HCT116 (cell line): ENCODE data around the gene ZNF653. TPM values are rescaled to one million over a fixed set of nuclear protein-coding genes. Genes with fewer than 3 reads are reported as not detected.

Source experiments
- ATAC-seq: fragments of 200-7000 bp; cut with Tn5 transposase; 2 replicates; pipeline ENCODE4 v1.9.1; 2020; ENCODE audit warnings: mild to moderate bottlenecking, moderate library complexity
- BruUV-seq: library from RNA; stranded (reverse); fragments of 400-500 nt; replicated peaks from 2 replicates; lab custom pipeline; 2021; lab: Mats Ljungman, UMichigan
- CTCF ChIA-PET: fragments of 300-600 bp; sonication (Branson Sonifier 250); formaldehyde crosslinking; loops from one replicate; lab custom pipeline; 2021; ENCODE audit warnings: antibody characterized with exemption; lab: Charles Lee
- POLR2A ChIA-PET: fragments of 300-600, 350-600 bp; sonication (Branson Sonifier 250); formaldehyde crosslinking; loops from one replicate; lab custom pipeline; 2021; ENCODE audit warnings: antibody characterized with exemption; lab: Charles Lee
- RAD21 ChIA-PET, 2 experiments: fragments of 300-600 bp; sonication (Branson Sonifier 250); formaldehyde crosslinking; loops; one replicate each; lab custom pipeline; 2023; ENCODE audit warnings: low total read pairs in 2 of 2; ENCODE audit not compliant: uncharacterized antibody in 2 of 2, unreplicated experiment in 2 of 2, low non-redundant PET in 1 of 2; lab: Charles Lee
- DNase-seq: peaks from one replicate; pipeline ENCODE4 v3.0.0-alpha.2; 2010; ENCODE audit warnings: low read depth, low spot score
- H2AFZ ChIP-seq: fragments of 200-600 bp; shearing (Covaris generic), sonication (generic); 2 replicates; pipeline ENCODE4 v1.6.1; 2017; ENCODE audit warnings: low read depth, mixed run types, mixed read lengths, antibody characterized with exemption, low read length; ENCODE audit not compliant: poor library complexity, severe bottlenecking
- H3K27ac ChIP-seq: 2 replicates; pipeline ENCODE4 v1.5.1; 2012; ENCODE audit warnings: low read depth, low read length
- H3K27me3 ChIP-seq: fragments of 200-600 bp; sonication (generic); 2 replicates; pipeline ENCODE4 v1.6.1; 2016; ENCODE audit warnings: mixed run types, low read length, mixed read lengths; ENCODE audit not compliant: insufficient read depth
- H3K36me3 ChIP-seq, 2 experiments: fragments of 200-500 bp in 1 of 2; fragments of 200-600 bp in 1 of 2; sonication (Bioruptor generic) in 1 of 2; sonication (generic) in 1 of 2; 2 replicates each; pipeline versions ENCODE4 v1.5.1 to v1.6.1; 2014 to 2016; ENCODE audit warnings: low read length in 2 of 2, inconsistent platforms in 1 of 2, mixed read lengths in 1 of 2, mixed run types in 1 of 2; ENCODE audit not compliant: insufficient read depth in 2 of 2, control insufficient read depth in 1 of 2
- H3K4me1 ChIP-seq, 2 experiments: fragments of 200-600 bp in 1 of 2; sonication (generic) in 1 of 2; 2 replicates each; pipeline versions ENCODE4 v1.5.1 to v1.6.1; 2012 to 2017; ENCODE audit warnings: low read length in 2 of 2, inconsistent platforms in 1 of 2, mild to moderate bottlenecking in 1 of 2, mixed read lengths in 1 of 2, mixed run types in 1 of 2, moderate library complexity in 1 of 2; ENCODE audit not compliant: insufficient read depth in 2 of 2, control insufficient read depth in 1 of 2
- H3K4me2 ChIP-seq: fragments of 200-600 bp; sonication (generic); 2 replicates; pipeline ENCODE4 v1.6.1; 2017; ENCODE audit warnings: mixed run types, low read length, mixed read lengths
- H3K4me3 ChIP-seq, 2 experiments: fragments of 200-600 bp in 1 of 2; sonication (generic) in 1 of 2; replicated peaks in 1 of 2; 2 replicates each; pipeline ENCODE4 v1.5.1; 2011 to 2016; ENCODE audit warnings: low read length in 2 of 2, control low read depth in 1 of 2, low read depth in 1 of 2, mild to moderate bottlenecking in 1 of 2, mixed read lengths in 1 of 2, mixed run types in 1 of 2
- H3K79me2 ChIP-seq: fragments of 200-600 bp; sonication (generic); 2 replicates; pipeline ENCODE4 v1.6.1; 2017; ENCODE audit warnings: mild to moderate bottlenecking, mixed run types, low read length, moderate library complexity, mixed read lengths; ENCODE audit not compliant: insufficient read depth
- H3K9ac ChIP-seq: fragments of 200-600 bp; sonication (generic); 2 replicates; pipeline ENCODE4 v1.6.1; 2016; ENCODE audit warnings: low read length, mixed read lengths
- H3K9me2 ChIP-seq: fragments of 200-600 bp; sonication (generic), shearing (Covaris generic); 2 replicates; pipeline ENCODE4 v1.6.1; 2017; ENCODE audit warnings: mixed run types, mild to moderate bottlenecking, moderate library complexity; ENCODE audit not compliant: insufficient read depth
- H3K9me3 ChIP-seq, 2 experiments: fragments of 200-500 bp in 1 of 2; fragments of 200-600 bp in 1 of 2; sonication (Bioruptor generic) in 1 of 2; sonication (generic) in 1 of 2; 2 replicates each; pipeline ENCODE4 v1.6.1; 2014 to 2017; ENCODE audit warnings: low read length in 2 of 2, mixed read lengths in 2 of 2, inconsistent platforms in 1 of 2, low read depth in 1 of 2, mild to moderate bottlenecking in 1 of 2, mixed run types in 1 of 2, moderate library complexity in 1 of 2; ENCODE audit not compliant: control insufficient read depth in 1 of 2, insufficient read depth in 1 of 2
- H4K20me1 ChIP-seq: fragments of 200-600 bp; sonication (generic), shearing (Covaris generic); 2 replicates; pipeline ENCODE4 v1.6.1; 2017; ENCODE audit warnings: mixed run types, mild to moderate bottlenecking, moderate library complexity; ENCODE audit not compliant: insufficient read depth
- EZH2 ChIP-seq: fragments of 200-600 bp; sonication (generic); IDR thresholded peaks from 2 replicates; pipeline ENCODE4 v1.6.1; 2017; ENCODE audit warnings: antibody characterized with exemption, mixed run types
- EZH2phosphoT487 ChIP-seq: fragments of 200-600 bp; IDR thresholded peaks from 2 replicates; pipeline ENCODE4 v1.6.1; 2018; ENCODE audit warnings: antibody characterized with exemption, borderline replicate concordance
- POLR2AphosphoS5 ChIP-seq: IDR thresholded peaks from 2 replicates; pipeline ENCODE4 v1.6.1; 2011; ENCODE audit warnings: mild to moderate bottlenecking, low read depth, low read length, moderate library complexity
- RAD21 ChIP-seq: IDR thresholded peaks from 2 replicates; pipeline ENCODE4 v1.6.1; 2012; ENCODE audit warnings: low read depth, mild to moderate bottlenecking
- SIN3A ChIP-seq: IDR thresholded peaks from 2 replicates; pipeline ENCODE4 v1.6.1; 2012; ENCODE audit warnings: low read depth
- SRF ChIP-seq: IDR thresholded peaks from 2 replicates; pipeline ENCODE4 v1.6.1; 2012; ENCODE audit warnings: low read depth
- TCF7L2 ChIP-seq: IDR thresholded peaks from 2 replicates; pipeline ENCODE4 v1.7.0; 2011; ENCODE audit warnings: borderline replicate concordance, inconsistent platforms; ENCODE audit not compliant: insufficient read depth, insufficient read length; ENCODE audit errors: extremely low read depth
- intact Hi-C: fragments of 100-400 bp; cut with micrococcal nuclease; formaldehyde crosslinking; loops from 2 replicates; pipeline ENCODE4 v1.10.0; 2022
- total RNA-seq: library from RNA; stranded (reverse); gene quantifications from one replicate; pipeline ENCODE4 v1.2.1, GENCODE V29; 2021; ENCODE audit not compliant: unreplicated experiment
- TF ChIP-seq, protein P1 (sequence below), 3 experiments: fragments of 200-600 bp in 1 of 3; sonication (generic) in 1 of 3; IDR thresholded peaks in 2 of 3; conservative IDR thresholded peaks in 1 of 3; 2 replicates each; pipeline ENCODE4 v1.5.1; 2012 to 2017; ENCODE audit warnings: low read depth in 2 of 3, low read length in 2 of 3, antibody characterized with exemption in 1 of 3, borderline replicate concordance in 1 of 3, control low read depth in 1 of 3, mild to moderate bottlenecking in 1 of 3, mixed read lengths in 1 of 3, mixed run types in 1 of 3, moderate library complexity in 1 of 3; ENCODE audit not compliant: insufficient read depth in 1 of 3

Gene ZNF653
- total RNA-seq, 1 experiment from 2014 or later: 16.1 TPM

DNA sequence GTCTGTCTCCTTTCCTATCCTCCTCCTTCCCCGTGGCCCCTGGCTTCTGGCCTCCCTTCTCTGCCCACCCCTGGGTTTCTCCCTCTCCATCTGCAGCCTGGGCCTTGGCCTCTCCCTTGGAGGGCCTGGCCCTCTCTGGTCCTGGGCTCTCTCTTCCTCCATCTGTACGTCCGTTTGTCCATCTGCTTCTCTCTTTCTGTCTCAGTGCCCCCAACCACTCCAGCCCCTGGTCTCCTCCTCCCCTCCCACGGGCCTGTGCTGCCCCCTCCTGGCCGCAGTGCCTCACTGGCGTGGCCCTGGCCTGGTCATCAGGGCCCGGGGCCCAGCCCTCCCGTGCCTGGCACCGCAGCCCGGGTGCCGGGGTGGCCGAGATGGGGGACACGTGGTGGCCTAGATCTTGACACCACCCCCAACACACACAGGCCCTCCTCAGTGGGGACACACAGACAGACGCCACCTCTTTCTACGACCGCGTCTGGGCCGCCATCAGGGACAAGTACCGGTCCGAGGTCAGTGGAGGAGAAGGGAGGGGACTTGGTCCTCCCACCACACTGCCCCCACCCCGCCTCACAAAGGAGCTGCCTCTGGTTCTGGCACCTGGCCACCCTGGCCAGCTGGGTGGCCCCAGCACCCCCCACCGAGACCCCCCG is 58.9 kb downstream of the ZNF653 start:
- H3K9ac ChIP-seq: no peak overlapping the region
- DNase-seq: no peak
- no TSS peak for BruUV-seq

More for the DNA sequence above, 58.9 kb downstream of the ZNF653 start:
- H3K9me2 ChIP-seq: no peaks in the 10 kb centered on the region
- peaks cover 12% of the 10 kb centered on the region; the same call in 1 of the 2 replicates for H3K79me2 ChIP-seq
- no peaks in the 10 kb centered on the region for H3K27me3 ChIP-seq
- H3K36me3 ChIP-seq: peaks cover 22 to 43% of the 10 kb centered on the region in 2 experiments; a peak in 3 of 4 replicates
- H3K4me3 ChIP-seq: no peak overlapping the region
- H3K9me3 ChIP-seq: no peaks in the 10 kb centered on the region
- no peak overlapping the region for H3K27ac ChIP-seq
- H3K4me2 ChIP-seq: no peak overlapping the region
- ChIA-PET POLR2A (no interaction called here), RAD21 (no interaction called here), CTCF (interaction anchor here (1.5 kb wide), 1 partner anchor 153 kb away, joined by 4 read pairs; no protein-coding TSS in a partner anchor)
- ATAC-seq: peak; percentile 92
- TF ChIP-seq, protein P1, sequence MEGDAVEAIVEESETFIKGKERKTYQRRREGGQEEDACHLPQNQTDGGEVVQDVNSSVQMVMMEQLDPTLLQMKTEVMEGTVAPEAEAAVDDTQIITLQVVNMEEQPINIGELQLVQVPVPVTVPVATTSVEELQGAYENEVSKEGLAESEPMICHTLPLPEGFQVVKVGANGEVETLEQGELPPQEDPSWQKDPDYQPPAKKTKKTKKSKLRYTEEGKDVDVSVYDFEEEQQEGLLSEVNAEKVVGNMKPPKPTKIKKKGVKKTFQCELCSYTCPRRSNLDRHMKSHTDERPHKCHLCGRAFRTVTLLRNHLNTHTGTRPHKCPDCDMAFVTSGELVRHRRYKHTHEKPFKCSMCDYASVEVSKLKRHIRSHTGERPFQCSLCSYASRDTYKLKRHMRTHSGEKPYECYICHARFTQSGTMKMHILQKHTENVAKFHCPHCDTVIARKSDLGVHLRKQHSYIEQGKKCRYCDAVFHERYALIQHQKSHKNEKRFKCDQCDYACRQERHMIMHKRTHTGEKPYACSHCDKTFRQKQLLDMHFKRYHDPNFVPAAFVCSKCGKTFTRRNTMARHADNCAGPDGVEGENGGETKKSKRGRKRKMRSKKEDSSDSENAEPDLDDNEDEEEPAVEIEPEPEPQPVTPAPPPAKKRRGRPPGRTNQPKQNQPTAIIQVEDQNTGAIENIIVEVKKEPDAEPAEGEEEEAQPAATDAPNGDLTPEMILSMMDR (IDR thresholded peaks at IDR 0.05 in 2 of 3, conservative IDR thresholded peaks at IDR 0.05 in 1 of 3; ENCODE audit: borderline replicate concordance in 1 of 3, insufficient read depth in 1 of 3, low read depth in 2 of 3, low read length in 2 of 3): peak; percentile 88 to 95 (median 90)
- no peak for TF ChIP-seq TCF7L2
- TF ChIP-seq SIN3A: no peak
- no peak for TF ChIP-seq EZH2
- TF ChIP-seq SRF: no peak
- TF ChIP-seq EZH2phosphoT487: no peak
- peak; percentile 94 for TF ChIP-seq RAD21
- TF ChIP-seq POLR2AphosphoS5: no peak
- H2AFZ ChIP-seq: no peak overlapping the region
- intact Hi-C loops: loop anchor here (1.0 kb wide), 1 partner anchor 68 kb away; no protein-coding TSS in a partner anchor
- no peaks in the 10 kb centered on the region for H3K4me1 ChIP-seq
- H4K20me1 ChIP-seq: no peaks in the 10 kb centered on the region
